ENCODE measurements around the gene OCIAD1.
"Not testable (repeated sequence)": the region's sequence is repeated elsewhere in the genome, so short reads cannot be mapped to it uniquely, and the experiment has no call there.

Gene OCIAD1

GRCh38 chr4:48816971-48817370, 13.9 kb upstream of the OCIAD1 start:
- in situ Hi-C loops (cut with HindIII; ENCODE audit: low sequenced_read_pairs) = no loop called here
- TF ChIP-seq, protein P1, sequence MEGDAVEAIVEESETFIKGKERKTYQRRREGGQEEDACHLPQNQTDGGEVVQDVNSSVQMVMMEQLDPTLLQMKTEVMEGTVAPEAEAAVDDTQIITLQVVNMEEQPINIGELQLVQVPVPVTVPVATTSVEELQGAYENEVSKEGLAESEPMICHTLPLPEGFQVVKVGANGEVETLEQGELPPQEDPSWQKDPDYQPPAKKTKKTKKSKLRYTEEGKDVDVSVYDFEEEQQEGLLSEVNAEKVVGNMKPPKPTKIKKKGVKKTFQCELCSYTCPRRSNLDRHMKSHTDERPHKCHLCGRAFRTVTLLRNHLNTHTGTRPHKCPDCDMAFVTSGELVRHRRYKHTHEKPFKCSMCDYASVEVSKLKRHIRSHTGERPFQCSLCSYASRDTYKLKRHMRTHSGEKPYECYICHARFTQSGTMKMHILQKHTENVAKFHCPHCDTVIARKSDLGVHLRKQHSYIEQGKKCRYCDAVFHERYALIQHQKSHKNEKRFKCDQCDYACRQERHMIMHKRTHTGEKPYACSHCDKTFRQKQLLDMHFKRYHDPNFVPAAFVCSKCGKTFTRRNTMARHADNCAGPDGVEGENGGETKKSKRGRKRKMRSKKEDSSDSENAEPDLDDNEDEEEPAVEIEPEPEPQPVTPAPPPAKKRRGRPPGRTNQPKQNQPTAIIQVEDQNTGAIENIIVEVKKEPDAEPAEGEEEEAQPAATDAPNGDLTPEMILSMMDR (IDR thresholded peaks at IDR 0.05; ENCODE audit: low read depth, low read length) = no peak
- DNase-seq (ENCODE audit: low read depth, low spot score) = no peak
- no peak overlapping the region for H3K4me3 ChIP-seq (ENCODE audit: low read depth, low read length)

GRCh38 chr4:48821431-48821830, 9.5 kb upstream of the OCIAD1 start:
- DNase-seq (ENCODE audit: low read depth, low spot score); H3K4me3 ChIP-seq (ENCODE audit: low read depth, low read length); in situ Hi-C loops (cut with HindIII; ENCODE audit: low sequenced_read_pairs): not testable (repeated sequence)

- in situ Hi-C loops (cut with HindIII; ENCODE audit: low sequenced_read_pairs) = no loop called here
- TF ChIP-seq, protein P1 (IDR thresholded peaks at IDR 0.05; ENCODE audit: low read depth, low read length) = no peak
- no peak for DNase-seq (ENCODE audit: low read depth, low spot score)
- no peak overlapping the region for H3K4me3 ChIP-seq (ENCODE audit: low read depth, low read length)
These were observed 3.3 kb upstream of the OCIAD1 start for GRCh38 chr4:48827622-48828021.

DNA sequence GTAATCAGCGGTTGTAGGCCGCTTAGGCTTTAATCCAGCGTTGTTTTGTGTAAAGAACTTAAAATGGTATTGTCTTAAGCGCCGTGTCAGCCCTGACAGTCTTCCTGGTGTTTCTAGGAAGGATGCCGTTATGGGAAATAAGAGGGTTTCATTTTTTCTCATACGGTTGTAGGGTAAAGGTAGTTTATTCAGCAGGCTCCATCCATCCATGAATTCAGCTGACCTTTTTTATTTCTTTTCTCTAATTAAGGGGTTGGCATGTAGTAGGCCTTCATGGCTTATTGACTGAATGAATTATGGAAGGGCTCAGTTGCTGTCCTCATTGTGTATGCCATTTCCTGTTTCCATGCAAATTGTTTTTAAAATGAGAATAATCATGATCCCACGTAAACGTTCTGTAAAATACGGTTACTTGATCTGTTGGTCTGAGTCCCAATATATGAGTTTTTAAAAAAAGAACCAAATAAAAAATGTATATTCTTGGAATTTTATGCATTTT, 693 bp downstream of the OCIAD1 start:
- peak overlapping the region; percentile 99 for H3K4me3 ChIP-seq (ENCODE audit: low read depth, low read length)
- DNase-seq (ENCODE audit: low read depth, low spot score) = peak; percentile 27
- TF ChIP-seq, protein P1 (IDR thresholded peaks at IDR 0.05; ENCODE audit: low read depth, low read length) = no peak
- in situ Hi-C loops (cut with HindIII; ENCODE audit: low sequenced_read_pairs) = no loop called here

DNA sequence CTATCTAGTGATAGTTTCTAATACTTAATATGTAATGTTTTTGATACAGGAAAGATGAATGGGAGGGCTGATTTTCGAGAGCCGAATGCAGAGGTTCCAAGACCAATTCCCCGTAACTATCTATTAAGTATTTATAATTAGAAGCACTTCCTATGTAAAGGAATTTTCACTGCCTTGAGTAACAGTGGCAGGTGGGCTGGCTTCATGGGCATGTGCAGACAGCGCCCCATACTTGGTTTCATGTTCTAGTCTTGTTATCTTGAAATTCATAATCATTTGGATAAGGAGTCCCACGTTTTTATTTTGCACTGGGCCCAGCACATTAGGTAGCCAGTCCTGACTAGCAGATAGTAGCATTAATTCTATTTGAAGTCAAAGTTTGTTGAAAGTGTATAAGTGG, 1.7 kb downstream of the OCIAD1 start:
- DNase-seq (ENCODE audit: low read depth, low spot score) = no peak
- no peak overlapping the region for H3K4me3 ChIP-seq (ENCODE audit: low read depth, low read length)
- in situ Hi-C loops (cut with HindIII; ENCODE audit: low sequenced_read_pairs) = no loop called here
- TF ChIP-seq, protein P1 (IDR thresholded peaks at IDR 0.05; ENCODE audit: low read depth, low read length) = no peak

GRCh38 chr4:48836658-48837057, 5.8 kb downstream of the OCIAD1 start:
- no peak overlapping the region for H3K4me3 ChIP-seq (ENCODE audit: low read depth, low read length)
- TF ChIP-seq, protein P1 (IDR thresholded peaks at IDR 0.05; ENCODE audit: low read depth, low read length) = no peak
- in situ Hi-C loops (cut with HindIII; ENCODE audit: low sequenced_read_pairs) = no loop called here
- no peak for DNase-seq (ENCODE audit: low read depth, low spot score)

GRCh38 chr4:48841045-48841827, 10.3 kb downstream of the OCIAD1 start:
- in situ Hi-C loops (cut with HindIII; ENCODE audit: low sequenced_read_pairs) = no loop called here
- TF ChIP-seq, protein P1 (IDR thresholded peaks at IDR 0.05; ENCODE audit: low read depth, low read length) = no peak
- DNase-seq (ENCODE audit: low read depth, low spot score) = no peak
- H3K4me3 ChIP-seq (ENCODE audit: low read depth, low read length) = no peak overlapping the region
